Body of pancreas (tissue), 4 donors: ENCODE results near the gene FGF22.
"Not testable (repeated sequence)": the region's sequence is repeated elsewhere in the genome, so short reads cannot be mapped to it uniquely, and the experiment has no call there.

Experiments used
- POLR2A ChIP-seq, 3 donors: fragments of 450-650 bp; IDR thresholded peaks; one replicate each; pipeline ENCODE4 v1.6.1; 2016; ENCODE audit warnings: antibody characterized with exemption in 3 of 3, mild to moderate bottlenecking in 2 of 3
- TF ChIP-seq, protein P1 (sequence below), 7 experiments: fragments of 450-650 bp in 4 of 7; fragments of 200-600 bp in 3 of 7; sonication (generic) in 3 of 7; IDR thresholded peaks; one replicate each; pipeline ENCODE4 v1.5.1; 2016 to 2019; ENCODE audit warnings: antibody characterized with exemption in 7 of 7

DNA sequence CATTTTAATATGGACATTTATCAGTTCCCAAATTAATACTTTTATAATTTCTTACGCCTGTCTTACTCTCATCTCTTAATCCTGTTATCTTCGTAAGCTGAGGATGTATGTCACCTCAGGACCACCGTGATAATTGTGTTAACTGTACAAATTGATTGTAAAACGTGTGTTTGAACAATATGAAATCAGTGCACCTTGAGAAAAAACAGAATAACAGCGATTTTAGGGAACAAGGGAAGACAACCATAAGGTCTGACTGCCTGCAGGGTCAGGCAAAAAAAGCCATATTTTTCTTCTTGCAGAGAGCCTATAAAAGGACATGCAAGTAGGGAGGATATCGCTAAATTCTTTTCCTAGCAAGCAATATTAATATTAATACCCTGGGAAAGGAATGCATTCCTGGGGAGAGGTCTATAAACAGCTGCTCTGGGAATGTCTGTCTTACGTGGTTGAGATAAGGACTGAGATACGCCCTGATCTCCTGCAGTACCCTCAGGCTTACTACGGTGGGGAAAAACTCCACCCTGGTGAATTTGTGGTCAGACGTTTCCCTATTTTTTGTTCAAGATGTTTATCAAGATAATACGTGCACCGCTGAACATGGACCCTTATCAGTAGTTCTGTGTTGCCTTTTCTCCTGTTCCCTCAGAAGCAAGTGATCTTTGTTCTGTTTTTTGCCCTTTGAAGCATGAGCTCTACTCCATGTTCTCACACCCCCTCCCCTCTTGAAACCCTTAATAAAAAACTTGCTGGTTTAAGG lies 29.2 kb downstream of the FGF22 start:
- TF ChIP-seq, protein P1, sequence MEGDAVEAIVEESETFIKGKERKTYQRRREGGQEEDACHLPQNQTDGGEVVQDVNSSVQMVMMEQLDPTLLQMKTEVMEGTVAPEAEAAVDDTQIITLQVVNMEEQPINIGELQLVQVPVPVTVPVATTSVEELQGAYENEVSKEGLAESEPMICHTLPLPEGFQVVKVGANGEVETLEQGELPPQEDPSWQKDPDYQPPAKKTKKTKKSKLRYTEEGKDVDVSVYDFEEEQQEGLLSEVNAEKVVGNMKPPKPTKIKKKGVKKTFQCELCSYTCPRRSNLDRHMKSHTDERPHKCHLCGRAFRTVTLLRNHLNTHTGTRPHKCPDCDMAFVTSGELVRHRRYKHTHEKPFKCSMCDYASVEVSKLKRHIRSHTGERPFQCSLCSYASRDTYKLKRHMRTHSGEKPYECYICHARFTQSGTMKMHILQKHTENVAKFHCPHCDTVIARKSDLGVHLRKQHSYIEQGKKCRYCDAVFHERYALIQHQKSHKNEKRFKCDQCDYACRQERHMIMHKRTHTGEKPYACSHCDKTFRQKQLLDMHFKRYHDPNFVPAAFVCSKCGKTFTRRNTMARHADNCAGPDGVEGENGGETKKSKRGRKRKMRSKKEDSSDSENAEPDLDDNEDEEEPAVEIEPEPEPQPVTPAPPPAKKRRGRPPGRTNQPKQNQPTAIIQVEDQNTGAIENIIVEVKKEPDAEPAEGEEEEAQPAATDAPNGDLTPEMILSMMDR (IDR thresholded peaks at IDR 0.05) = not testable (repeated sequence)
- TF ChIP-seq POLR2A (IDR thresholded peaks at IDR 0.05) = not testable (repeated sequence)
